HG03095 (cell line): ENCODE measurements around the gene SLC7A5.
"Not testable (repeated sequence)": the region's sequence is repeated elsewhere in the genome, so short reads cannot be mapped to it uniquely, and the experiment has no call there.

Source experiments
- ATAC-seq: cut with Tn5 transposase; IDR thresholded peaks from one replicate; pipeline ENCODE4 v1.9.1; 2021; ENCODE audit warnings: moderate library complexity; ENCODE audit not compliant: unreplicated experiment

SLC7A5 gene

GRCh38 chr16:87869061-87869878, at the start of gene SLC7A5:
Gene SLC7A5, minus strand, starts transcription at chr16:87869507. Its CDS starts 85 bp downstream, at chr16:87869422.
- ATAC-seq = peak; percentile 55

- no peak for ATAC-seq
Observed at GRCh38 chr16:87918338-87918737, 49.0 kb upstream of the SLC7A5 start.

DNA sequence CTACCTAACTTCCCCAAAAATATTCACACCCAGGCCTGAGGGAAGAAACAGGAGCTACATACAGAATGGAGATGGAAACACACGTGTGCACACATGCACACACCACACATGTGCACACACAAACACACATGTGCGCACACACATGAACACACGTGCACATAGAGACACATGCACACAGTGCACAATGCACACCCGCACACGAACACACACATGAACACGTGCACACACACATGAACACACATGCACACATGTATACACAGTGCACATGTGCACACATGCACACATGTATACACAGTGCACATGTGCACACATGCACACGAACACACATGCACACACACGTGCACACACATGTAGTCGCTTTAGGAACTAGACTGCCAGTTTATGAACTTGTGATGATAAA, 48.2 kb upstream of the SLC7A5 start:
- no peak for ATAC-seq

DNA sequence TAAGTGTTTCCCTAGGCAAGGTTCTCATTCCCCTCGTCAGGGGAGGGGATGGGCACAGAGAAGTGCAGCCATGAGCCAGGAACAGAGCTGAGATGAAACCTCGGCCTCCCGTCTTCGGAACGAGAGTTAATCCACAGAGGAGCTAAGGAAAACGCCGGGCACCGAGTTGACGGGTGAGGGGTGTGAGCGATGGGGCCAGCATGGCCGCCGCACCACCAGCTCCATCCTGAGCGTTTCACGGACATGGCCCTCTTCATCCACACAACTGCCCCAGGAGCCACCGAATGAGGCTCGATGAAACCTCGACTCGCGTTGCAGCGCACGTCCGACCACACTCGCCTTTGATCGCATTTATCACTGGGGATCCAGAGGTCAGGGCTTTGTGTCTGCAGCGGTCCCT, 45.5 kb upstream of the SLC7A5 start:
- ATAC-seq = no peak

GRCh38 chr16:87914021-87914725, 44.9 kb upstream of the SLC7A5 start:
- ATAC-seq = not testable (repeated sequence)

DNA sequence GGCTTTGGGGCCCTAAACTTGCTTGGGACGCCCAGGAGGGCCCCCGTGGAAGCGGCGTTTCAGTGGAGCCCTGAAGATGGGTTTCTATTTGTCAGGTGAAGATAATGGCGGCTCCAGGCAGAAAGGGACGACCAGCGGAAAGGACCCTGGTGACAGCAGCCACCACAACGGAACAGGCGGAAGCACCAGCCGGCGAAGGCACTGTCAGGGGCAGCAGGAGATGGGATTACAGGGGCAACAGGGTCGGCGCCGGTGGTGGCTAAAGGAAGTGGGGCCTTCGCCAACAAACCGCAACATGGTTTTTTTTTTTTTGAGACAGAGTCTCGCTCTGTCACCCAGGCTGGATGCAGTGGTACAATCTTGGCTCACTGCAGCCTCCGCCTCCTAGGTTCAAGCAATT, 43.4 kb upstream of the SLC7A5 start:
- not testable (repeated sequence) for ATAC-seq

- ATAC-seq = not testable (repeated sequence)
Observed at GRCh38 chr16:87911106-87911763, 41.9 kb upstream of the SLC7A5 start.

GRCh38 chr16:87909203-87909935, 40.1 kb upstream of the SLC7A5 start:
- peak; percentile 77 for ATAC-seq

DNA sequence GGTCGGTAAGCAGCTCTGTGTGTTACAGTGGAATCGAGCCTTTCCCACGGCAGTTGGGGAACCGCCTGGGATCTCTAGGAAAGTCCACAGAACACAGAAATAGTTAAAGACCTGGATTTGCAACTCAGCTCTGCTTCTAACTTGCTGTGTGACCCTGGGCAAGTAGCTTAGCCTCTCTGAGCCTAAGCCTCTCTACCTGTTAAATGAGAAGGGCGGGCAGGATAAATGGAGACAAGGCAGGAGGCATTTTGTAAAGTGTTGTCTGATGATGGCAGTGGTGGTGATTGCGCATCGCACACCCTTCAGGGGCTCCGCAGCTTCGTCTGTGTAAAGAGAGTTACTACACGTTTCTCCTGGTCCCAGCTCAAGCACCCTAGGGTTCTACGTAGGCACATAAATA, 38.8 kb upstream of the SLC7A5 start:
- not testable (repeated sequence) for ATAC-seq

GRCh38 chr16:87905521-87905920, 36.2 kb upstream of the SLC7A5 start:
- not testable (repeated sequence) for ATAC-seq

GRCh38 chr16:87904963-87905362, 35.7 kb upstream of the SLC7A5 start:
- ATAC-seq = not testable (repeated sequence)

DNA sequence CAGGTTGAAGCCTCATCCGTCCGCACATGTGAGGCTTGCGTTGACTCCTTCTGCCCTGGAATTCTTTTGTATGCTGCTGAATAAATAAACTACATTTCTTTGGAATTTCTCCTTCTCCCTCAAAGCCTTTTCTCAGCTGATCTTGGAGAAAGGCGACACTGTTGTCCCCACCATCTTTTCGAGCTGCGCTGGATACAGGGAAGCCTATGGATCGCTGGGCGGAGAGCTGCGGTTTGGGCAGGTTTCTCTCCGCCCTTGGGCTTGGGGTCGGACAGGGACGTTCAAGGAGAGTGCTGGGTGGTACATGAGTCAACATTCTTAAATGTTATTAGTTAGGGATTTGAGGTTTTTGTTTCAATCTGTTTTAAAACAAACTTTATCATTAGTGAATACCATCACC, 31.2 kb upstream of the SLC7A5 start:
- not testable (repeated sequence) for ATAC-seq

DNA sequence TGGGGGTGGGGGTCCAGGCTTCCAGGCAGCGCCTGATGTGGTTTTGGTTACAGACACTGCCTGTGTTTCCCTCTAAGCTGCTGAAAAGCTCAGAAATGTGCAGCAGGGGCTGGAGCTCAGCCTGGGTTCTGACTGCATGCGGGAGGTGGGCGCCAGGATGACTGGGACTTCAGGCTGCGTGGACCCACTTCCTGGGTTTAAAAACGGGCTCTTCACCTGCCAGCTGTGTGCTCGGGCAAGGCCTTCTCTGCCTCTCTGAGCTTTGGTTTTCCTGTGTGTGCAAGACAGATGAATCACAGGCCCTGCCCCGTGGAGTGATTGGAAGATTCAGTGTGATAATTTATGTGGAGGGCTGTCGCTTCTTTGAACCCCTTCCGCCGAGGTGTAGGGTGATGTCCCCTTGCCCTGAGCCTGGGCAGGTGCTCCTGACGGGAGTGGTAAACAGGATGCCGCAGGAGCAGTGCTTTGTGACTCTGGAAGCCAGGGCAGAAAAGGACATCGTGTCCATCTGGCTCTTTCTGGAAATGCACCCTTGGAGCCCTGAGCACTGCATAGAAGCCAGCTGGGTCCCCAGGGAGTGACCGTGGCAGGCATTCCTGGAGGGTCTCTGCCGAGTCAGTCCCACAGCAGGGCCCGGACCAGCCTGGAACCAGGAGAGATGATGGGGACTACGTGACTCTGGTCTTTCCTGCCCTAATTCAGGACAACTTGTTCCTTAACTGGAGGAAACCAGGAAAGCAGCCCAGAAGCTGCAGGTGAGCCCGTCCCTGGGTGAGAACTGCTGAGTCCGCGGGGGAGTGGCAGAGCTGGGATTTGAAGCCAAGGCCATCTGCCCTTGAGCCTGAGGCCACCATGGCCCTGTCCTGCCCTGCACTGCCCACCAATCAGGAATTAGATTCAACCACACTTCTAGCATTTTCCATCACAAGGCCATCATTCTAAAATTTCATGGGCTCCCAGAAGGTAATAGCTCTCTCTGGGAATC, 28.5 kb upstream of the SLC7A5 start:
- no peak for ATAC-seq

GRCh38 chr16:87896924-87897520, 27.7 kb upstream of the SLC7A5 start:
- ATAC-seq = not testable (repeated sequence)

- ATAC-seq = peak; percentile 20
Observed at GRCh38 chr16:87896176-87896890, 27.0 kb upstream of the SLC7A5 start.

DNA sequence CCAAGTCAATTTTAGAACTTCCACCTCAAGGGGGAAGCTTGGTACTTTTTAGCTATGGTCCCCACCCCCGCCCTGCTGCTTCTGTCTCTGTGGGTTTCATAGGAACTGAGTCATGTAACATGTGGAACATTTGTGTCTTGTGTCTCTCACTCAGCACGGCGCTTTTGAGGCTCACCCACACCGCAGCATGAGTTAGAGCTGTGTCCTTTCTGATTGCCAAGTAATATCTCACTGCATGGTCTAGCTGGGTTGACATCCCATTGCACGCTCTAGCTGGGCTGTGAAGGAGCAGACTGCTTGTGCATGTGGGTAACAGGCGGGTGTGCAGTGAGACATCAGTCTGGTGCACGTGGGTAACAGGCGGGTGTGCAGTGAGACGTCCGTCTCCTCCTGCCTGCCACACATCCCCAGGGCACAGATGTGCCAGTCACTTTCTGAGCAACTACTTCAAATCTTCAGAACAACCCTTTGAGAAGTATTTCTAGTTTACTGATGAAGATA, 26.4 kb upstream of the SLC7A5 start:
- peak; percentile 58 for ATAC-seq

- not testable (repeated sequence) for ATAC-seq
Observed at GRCh38 chr16:87894005-87894404, 24.7 kb upstream of the SLC7A5 start.

- no peak for ATAC-seq
Observed at GRCh38 chr16:87891764-87892163, 22.5 kb upstream of the SLC7A5 start.
